ENCODE data around the gene HNF4A. TPM values are rescaled to one million over a fixed set of nuclear protein-coding genes. Genes with fewer than 3 reads are reported as not detected.
A peak's percentile ranks its signal among the peaks of the same experiment; 100 is the strongest.

HNF4A gene
- total RNA-seq, 2 donors from 2014 or later: 28.3 to 28.5 TPM

DNA sequence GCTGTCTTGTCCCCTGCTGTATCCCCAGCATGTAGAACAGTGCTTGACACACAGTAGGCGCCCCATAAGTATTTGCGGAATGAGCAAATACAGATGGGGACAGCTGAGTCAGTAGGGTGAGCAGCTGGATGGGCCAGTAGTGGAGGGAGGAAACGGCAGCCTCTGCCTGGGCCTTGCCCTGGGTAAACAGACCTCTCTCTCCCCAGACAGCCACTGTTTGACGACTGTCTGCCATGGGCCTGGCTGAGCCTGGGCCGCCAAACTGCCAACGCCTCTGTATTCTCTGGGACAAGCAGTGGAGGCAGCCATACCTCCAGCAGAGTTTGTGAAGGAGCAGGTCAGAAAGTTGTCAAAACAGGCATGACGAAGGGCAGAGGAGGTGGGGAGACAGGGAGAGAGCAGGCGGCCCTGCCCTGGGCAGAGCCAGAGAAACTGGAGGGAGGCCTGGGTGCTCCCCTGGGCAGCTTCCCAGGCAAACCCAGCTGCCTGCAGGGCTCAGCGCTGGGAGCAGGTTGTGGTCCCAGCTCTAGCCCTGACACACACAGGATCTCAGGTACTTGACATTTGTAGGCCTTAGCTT, 15.2 kb downstream of the HNF4A start:
- WGBS, 2 donors: 22 to 29% methylated on average over 8 to 9 of the region's 9 CpGs
- ATAC-seq: peak; percentile 76
- TF ChIP-seq, protein P1, sequence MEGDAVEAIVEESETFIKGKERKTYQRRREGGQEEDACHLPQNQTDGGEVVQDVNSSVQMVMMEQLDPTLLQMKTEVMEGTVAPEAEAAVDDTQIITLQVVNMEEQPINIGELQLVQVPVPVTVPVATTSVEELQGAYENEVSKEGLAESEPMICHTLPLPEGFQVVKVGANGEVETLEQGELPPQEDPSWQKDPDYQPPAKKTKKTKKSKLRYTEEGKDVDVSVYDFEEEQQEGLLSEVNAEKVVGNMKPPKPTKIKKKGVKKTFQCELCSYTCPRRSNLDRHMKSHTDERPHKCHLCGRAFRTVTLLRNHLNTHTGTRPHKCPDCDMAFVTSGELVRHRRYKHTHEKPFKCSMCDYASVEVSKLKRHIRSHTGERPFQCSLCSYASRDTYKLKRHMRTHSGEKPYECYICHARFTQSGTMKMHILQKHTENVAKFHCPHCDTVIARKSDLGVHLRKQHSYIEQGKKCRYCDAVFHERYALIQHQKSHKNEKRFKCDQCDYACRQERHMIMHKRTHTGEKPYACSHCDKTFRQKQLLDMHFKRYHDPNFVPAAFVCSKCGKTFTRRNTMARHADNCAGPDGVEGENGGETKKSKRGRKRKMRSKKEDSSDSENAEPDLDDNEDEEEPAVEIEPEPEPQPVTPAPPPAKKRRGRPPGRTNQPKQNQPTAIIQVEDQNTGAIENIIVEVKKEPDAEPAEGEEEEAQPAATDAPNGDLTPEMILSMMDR (IDR thresholded peaks at IDR 0.05): no peak
- no peak for TF ChIP-seq POLR2A (IDR thresholded peaks at IDR 0.05)
- Histone ChIP-seq H3K36me3 (replicated peaks in 1 of 2; ENCODE audit: insufficient read depth in 1 of 2, low read depth in 2 of 2) (no peaks in the 10 kb centered on the region), H3K27me3 (no peaks in the 10 kb centered on the region), H3K27ac (peak overlapping the region; percentile 48 to 82 (median 72)), H3K4me3 (no peak overlapping the region), H3K4me1 (peaks cover 23% of the 10 kb centered on the region), H3K9me3 (no peaks in the 10 kb centered on the region)
- intact Hi-C loops (cut with DNase I): no loop called here
- DNase-seq: peak; percentile 47 to 71 (median 56)

DNA sequence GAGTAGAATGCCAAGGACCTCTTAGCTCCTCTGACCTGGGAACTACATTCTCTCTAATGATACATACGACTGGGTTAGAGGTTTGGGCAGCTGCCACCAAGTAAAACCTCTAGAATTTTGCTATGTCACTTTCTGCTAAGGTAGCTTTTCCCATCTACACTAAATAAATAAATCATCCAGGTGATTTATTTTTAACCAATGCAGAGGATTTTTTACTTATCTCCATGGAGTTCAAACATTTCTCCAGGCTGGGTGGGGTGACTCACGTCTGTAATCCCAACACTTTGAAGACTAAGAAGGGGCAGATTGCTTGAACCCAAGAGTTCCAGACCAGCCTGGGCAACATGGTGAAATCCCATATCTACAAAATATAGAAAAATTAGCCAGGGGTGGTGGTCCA, 27.1 kb downstream of the HNF4A start:
- Histone ChIP-seq H3K4me3 (no peak overlapping the region), H3K36me3 (replicated peaks in 1 of 2; ENCODE audit: insufficient read depth in 1 of 2, low read depth in 2 of 2) (no peaks in the 10 kb centered on the region), H3K27me3 (no peaks in the 10 kb centered on the region), H3K27ac (no peak overlapping the region), H3K9me3 (no peaks in the 10 kb centered on the region), H3K4me1 (peaks cover 11% of the 10 kb centered on the region)
- intact Hi-C loops (cut with DNase I): loop anchor here (5.0 kb wide), 1 partner anchor 165 kb away; no protein-coding TSS in a partner anchor
- ATAC-seq (no peak), DNase-seq (no peak)
- TF ChIP-seq POLR2A (IDR thresholded peaks at IDR 0.05): no peak
- TF ChIP-seq, protein P1 (IDR thresholded peaks at IDR 0.05): no peak
- WGBS, 2 donors: 15 to 24% methylated on average over 2 of the region's 2 CpGs

DNA sequence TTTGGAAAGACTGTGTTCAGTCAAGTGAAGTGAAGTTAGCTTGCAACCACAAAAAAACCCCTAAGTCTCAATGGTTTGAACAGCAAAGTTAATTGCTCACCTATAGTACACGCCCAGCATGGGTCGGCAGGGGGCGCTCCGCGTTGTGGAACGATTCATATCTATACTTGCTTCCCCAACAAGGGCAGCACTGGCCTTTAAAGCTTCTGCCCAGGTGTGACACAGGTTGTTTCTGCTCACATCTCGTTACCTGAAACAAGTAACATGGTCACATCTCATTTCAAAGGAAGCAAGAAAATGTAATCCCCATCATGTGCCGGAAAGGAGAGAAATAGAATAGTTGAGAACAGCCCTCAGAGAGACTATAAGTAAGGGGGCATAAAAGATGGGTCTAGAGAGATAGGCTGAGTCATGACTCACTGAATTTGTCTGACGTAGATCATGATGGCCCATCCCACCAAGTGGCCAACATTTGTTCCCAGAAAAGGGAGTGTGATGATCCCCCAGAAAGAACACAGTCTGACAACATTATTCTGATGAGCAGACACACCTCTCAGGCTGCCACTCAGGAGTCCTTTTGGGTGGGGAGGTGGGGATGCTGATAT, 29.0 kb downstream of the HNF4A start:
- H3K4me1 ChIP-seq: peaks cover 16% of the 10 kb centered on the region
- TF ChIP-seq, protein P1 (IDR thresholded peaks at IDR 0.05): peak; percentile 64 to 81 (median 68)
- TF ChIP-seq POLR2A (IDR thresholded peaks at IDR 0.05): no peak
- no peaks in the 10 kb centered on the region for H3K9me3 ChIP-seq
- no peaks in the 10 kb centered on the region for H3K27me3 ChIP-seq
- WGBS, 2 donors: 19 to 24% methylated on average over 9 of the region's 9 CpGs
- H3K27ac ChIP-seq: no peak overlapping the region
- DNase-seq: peak; percentile 79 to 92 (median 82)
- H3K36me3 ChIP-seq (replicated peaks in 1 of 2; ENCODE audit: insufficient read depth in 1 of 2, low read depth in 2 of 2): no peaks in the 10 kb centered on the region
- H3K4me3 ChIP-seq: no peak overlapping the region
- ATAC-seq: peak; percentile 75
- intact Hi-C loops (cut with DNase I): loop anchor here (5.0 kb wide), 1 partner anchor 167 kb away; no protein-coding TSS in a partner anchor

DNA sequence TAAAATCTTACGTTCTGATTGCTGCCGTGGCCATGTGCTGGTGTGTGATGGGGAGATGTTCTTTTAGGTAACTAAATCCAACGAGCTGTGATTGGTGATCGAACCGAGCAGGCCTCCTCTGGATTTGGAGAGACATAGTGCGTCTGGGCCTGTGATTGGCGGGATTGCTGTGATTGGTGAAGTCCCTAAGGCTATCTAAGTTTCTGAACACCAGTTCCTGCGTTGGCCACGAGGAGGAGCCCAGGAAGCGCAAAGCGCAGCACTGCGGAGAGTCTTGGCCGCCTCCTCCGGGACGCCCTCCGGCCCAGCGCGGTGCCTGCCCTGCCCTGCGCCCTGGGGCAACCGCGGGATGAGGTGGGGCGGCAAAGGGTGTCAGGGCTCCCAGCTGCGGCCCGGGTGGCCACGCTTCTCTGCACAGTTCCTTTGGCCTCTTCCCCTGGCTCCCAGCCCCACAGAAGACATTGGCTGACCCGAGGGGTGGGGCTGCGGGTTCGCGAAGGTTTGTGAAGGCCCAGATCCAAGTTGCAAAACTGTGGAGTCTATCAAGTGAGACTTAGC, 33.0 kb downstream of the HNF4A start:
- intact Hi-C loops (cut with DNase I): no loop called here
- 39 to 55% methylated on average over 19 to 29 of the region's 29 CpGs for WGBS, 2 donors
- DNase-seq (peak; percentile 38 to 56 (median 46)), ATAC-seq (peak; percentile 26)
- H3K4me1 ChIP-seq: peaks cover 29% of the 10 kb centered on the region
- no peak overlapping the region for H3K27ac ChIP-seq
- TF ChIP-seq, protein P1 (IDR thresholded peaks at IDR 0.05): peak in 6 of 7 experiments; percentile 15 to 47 (median 35)
- no peak for TF ChIP-seq POLR2A (IDR thresholded peaks at IDR 0.05)
- H3K4me3 ChIP-seq: no peak overlapping the region
- no peaks in the 10 kb centered on the region for H3K36me3 ChIP-seq (replicated peaks in 1 of 2; ENCODE audit: insufficient read depth in 1 of 2, low read depth in 2 of 2)
- no peaks in the 10 kb centered on the region for H3K27me3 ChIP-seq
- no peaks in the 10 kb centered on the region for H3K9me3 ChIP-seq

All from body of pancreas (tissue), 4 donors.